DND-41 (cell line): ENCODE results near the gene MXD3.

Source experiments
- ATAC-seq: fragments of 200-7000 bp; cut with Tn5 transposase; 3 replicates; pipeline ENCODE4 v1.9.1; 2021; ENCODE audit warnings: low read depth; ENCODE audit not compliant: insufficient read depth
- DNase-seq: peaks from one replicate; pipeline ENCODE4 v3.0.0-alpha.2; 2020
- H2AFZ ChIP-seq: 2 replicates; pipeline ENCODE4 v1.6.0; 2012; ENCODE audit warnings: low read depth, low read length
- H3K27ac ChIP-seq: 2 replicates; pipeline ENCODE4 v1.5.1; 2012; ENCODE audit warnings: low read length, inconsistent platforms
- H3K27me3 ChIP-seq: fragments of 200-600 bp; sonication (generic); 2 replicates; pipeline ENCODE4 v1.6.0; 2012; ENCODE audit warnings: low read length, mild to moderate bottlenecking, inconsistent platforms; ENCODE audit not compliant: insufficient read depth, poor library complexity
- H3K36me3 ChIP-seq: 2 replicates; pipeline ENCODE4 v1.5.1; 2012; ENCODE audit warnings: low read length, inconsistent platforms; ENCODE audit not compliant: insufficient read depth
- H3K4me1 ChIP-seq: 2 replicates; pipeline ENCODE4 v1.5.1; 2012; ENCODE audit warnings: mild to moderate bottlenecking, low read length; ENCODE audit not compliant: insufficient read depth
- H3K4me2 ChIP-seq: 2 replicates; pipeline ENCODE4 v1.6.0; 2012; ENCODE audit warnings: mild to moderate bottlenecking, moderate library complexity, low read length, inconsistent platforms; ENCODE audit not compliant: insufficient read depth
- H3K4me3 ChIP-seq, 2 experiments: fragments of 200-600 bp in 1 of 2; shearing (Covaris generic) in 1 of 2; 2 replicates each; pipeline ENCODE4 v1.5.1; 2012 to 2016; ENCODE audit warnings: inconsistent platforms in 2 of 2, low read length in 2 of 2, mild to moderate bottlenecking in 2 of 2, low read depth in 1 of 2, moderate library complexity in 1 of 2
- H3K79me2 ChIP-seq: 2 replicates; pipeline ENCODE4 v1.6.0; 2012; ENCODE audit warnings: low read length, inconsistent platforms; ENCODE audit not compliant: insufficient read depth
- H3K9ac ChIP-seq: 2 replicates; pipeline ENCODE4 v1.6.0; 2012; ENCODE audit warnings: low read depth, mild to moderate bottlenecking, inconsistent platforms, low read length, moderate library complexity
- H3K9me3 ChIP-seq: 2 replicates; pipeline ENCODE4 v1.5.1; 2012; ENCODE audit warnings: low read length, moderate library complexity, mild to moderate bottlenecking, inconsistent platforms; ENCODE audit not compliant: insufficient read depth, severe bottlenecking
- H4K20me1 ChIP-seq: 2 replicates; pipeline ENCODE4 v1.6.0; 2012; ENCODE audit warnings: low read length; ENCODE audit not compliant: insufficient read depth
- CTCF ChIP-seq: IDR thresholded peaks from 2 replicates; pipeline ENCODE4 v1.5.1; 2012; ENCODE audit warnings: borderline replicate concordance, low read length, moderate library complexity, mild to moderate bottlenecking; ENCODE audit not compliant: poor library complexity, severe bottlenecking; ENCODE audit errors: extremely low read depth
- EZH2 ChIP-seq: IDR thresholded peaks from 3 replicates; pipeline ENCODE4 v1.6.1; 2012; ENCODE audit warnings: borderline replicate concordance, low read depth, mild to moderate bottlenecking, moderate library complexity, low read length, inconsistent platforms; ENCODE audit not compliant: severe bottlenecking

Gene MXD3

GRCh38 chr5:177293819-177294581, 17.7 kb downstream of the MXD3 start:
- Histone ChIP-seq H4K20me1 (peaks cover 5% of the 10 kb centered on the region; the same call in 1 of the 2 replicates), H3K9ac (no peak overlapping the region), H3K27ac (no peak overlapping the region), H3K27me3 (no peaks in the 10 kb centered on the region), H3K9me3 (no peaks in the 10 kb centered on the region), H3K4me2 (no peak overlapping the region), H2AFZ (no peak overlapping the region), H3K4me3 (no peak overlapping the region), H3K79me2 (no peaks in the 10 kb centered on the region), H3K36me3 (peaks cover 83% of the 10 kb centered on the region), H3K4me1 (peaks cover 10% of the 10 kb centered on the region)
- no peak for ATAC-seq
- no peak for DNase-seq
- no peak for TF ChIP-seq EZH2
- TF ChIP-seq CTCF: no peak

- Histone ChIP-seq H3K27ac (no peak overlapping the region), H3K79me2 (no peaks in the 10 kb centered on the region), H3K9ac (no peak overlapping the region), H3K4me1 (no peaks in the 10 kb centered on the region), H3K4me2 (no peak overlapping the region), H2AFZ (no peak overlapping the region), H4K20me1 (no peaks in the 10 kb centered on the region), H3K27me3 (no peaks in the 10 kb centered on the region), H3K9me3 (no peaks in the 10 kb centered on the region), H3K4me3 (no peak overlapping the region), H3K36me3 (peaks cover 88% of the 10 kb centered on the region)
- DNase-seq: no peak
- ATAC-seq: no peak
- TF ChIP-seq CTCF (no peak), EZH2 (no peak)
Observed at GRCh38 chr5:177291735-177292134, 20.0 kb downstream of the MXD3 start.

GRCh38 chr5:177290816-177291596, 20.7 kb downstream of the MXD3 start:
- H3K4me2 ChIP-seq: no peak overlapping the region
- no peaks in the 10 kb centered on the region for H3K9me3 ChIP-seq
- no peaks in the 10 kb centered on the region for H3K4me1 ChIP-seq
- no peak overlapping the region for H3K4me3 ChIP-seq
- no peak overlapping the region for H3K27ac ChIP-seq
- TF ChIP-seq EZH2 (no peak), CTCF (no peak)
- ATAC-seq (no peak), DNase-seq (no peak)
- no peaks in the 10 kb centered on the region for H3K79me2 ChIP-seq
- no peak overlapping the region for H3K9ac ChIP-seq
- peaks cover 88% of the 10 kb centered on the region for H3K36me3 ChIP-seq
- H3K27me3 ChIP-seq: no peaks in the 10 kb centered on the region
- no peaks in the 10 kb centered on the region for H4K20me1 ChIP-seq
- no peak overlapping the region for H2AFZ ChIP-seq
